ENCODE data around the gene GRK6.

DNA sequence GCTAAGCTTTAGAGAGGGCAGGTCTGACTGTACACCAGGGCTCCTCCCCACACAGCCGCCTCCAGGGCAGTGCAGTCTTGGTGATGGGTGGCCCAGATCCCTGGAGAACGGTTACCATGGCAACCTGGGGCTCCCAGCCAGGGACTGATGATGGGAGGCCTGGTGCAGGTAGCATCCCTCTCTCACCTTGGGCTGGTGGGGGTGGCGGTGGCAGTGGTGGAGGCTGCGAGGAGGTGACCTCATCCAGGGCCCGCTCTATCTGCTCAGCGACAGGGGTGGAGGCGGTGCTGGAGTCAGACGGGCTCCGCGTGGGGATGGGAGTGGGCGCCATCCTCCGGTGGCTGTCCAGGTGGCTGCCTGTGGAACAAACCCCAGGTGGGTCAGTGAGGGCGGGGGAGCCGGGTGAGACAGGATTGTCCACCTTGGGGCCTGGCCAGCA is 32.5 kb downstream of the GRK6 start:
- TF ChIP-seq, protein P1, sequence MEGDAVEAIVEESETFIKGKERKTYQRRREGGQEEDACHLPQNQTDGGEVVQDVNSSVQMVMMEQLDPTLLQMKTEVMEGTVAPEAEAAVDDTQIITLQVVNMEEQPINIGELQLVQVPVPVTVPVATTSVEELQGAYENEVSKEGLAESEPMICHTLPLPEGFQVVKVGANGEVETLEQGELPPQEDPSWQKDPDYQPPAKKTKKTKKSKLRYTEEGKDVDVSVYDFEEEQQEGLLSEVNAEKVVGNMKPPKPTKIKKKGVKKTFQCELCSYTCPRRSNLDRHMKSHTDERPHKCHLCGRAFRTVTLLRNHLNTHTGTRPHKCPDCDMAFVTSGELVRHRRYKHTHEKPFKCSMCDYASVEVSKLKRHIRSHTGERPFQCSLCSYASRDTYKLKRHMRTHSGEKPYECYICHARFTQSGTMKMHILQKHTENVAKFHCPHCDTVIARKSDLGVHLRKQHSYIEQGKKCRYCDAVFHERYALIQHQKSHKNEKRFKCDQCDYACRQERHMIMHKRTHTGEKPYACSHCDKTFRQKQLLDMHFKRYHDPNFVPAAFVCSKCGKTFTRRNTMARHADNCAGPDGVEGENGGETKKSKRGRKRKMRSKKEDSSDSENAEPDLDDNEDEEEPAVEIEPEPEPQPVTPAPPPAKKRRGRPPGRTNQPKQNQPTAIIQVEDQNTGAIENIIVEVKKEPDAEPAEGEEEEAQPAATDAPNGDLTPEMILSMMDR (IDR thresholded peaks at IDR 0.05): no peak
- TF ChIP-seq POLR2A (IDR thresholded peaks at IDR 0.05): no peak

All from heart left ventricle (tissue), 13 donors.